RCC 7860 (cell line): ENCODE data around the gene PPP2R5A.

Experiments used
- DNase-seq: peaks from one replicate; pipeline ENCODE4 v3.0.0-alpha.2; 2015; ENCODE audit warnings: low spot score
- FAIRE-seq: peaks from 2 replicates; lab custom pipeline; 2012; peaks lifted over from hg19 to GRCh38; lab: Jason Lieb, UNC

The PPP2R5A gene

DNA sequence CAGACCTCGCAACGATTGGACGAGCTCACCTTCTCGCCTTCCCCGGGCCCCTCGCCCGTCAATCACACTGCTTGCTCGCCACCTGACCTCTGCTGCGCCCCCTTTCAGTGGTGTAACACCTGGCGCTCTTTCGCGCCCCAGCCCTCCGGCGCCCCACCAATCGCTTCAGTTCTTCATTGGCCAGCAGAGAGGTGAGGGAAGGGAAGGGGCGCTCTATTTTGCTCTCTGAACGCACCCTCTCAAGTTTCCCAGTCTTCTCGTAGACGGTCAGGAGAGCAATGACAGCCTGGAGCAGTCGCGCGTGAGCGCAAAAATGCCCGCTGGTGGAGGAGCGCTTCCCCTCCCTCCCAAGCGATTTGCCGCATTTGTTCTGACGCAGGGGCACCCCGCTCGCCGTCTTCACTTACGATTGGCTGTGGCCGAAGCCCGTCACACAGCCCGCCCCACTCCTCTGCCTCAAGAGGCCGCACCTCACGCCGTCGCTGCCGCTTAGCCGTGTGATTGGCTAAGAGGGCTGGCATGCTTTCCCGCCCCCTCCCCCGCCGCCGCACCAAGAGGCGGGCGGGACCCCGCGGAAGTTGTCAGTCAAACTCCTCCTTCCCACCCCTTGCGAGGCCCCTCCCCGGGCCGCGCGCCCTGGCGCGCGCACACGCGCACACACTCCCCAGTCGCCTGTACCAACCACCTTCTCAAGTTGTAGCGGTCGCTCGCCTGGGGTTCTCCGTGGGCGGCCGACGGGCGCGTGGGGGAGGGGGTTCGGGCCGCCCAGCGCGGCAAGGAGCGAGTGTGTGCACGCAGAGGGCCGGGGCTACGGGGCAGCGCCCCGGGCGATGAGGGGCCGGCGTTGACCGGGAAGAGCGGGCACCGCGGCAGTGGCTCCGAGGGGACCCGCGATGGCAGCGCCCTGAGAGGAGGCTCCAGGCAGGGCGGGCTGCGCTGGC is at the start of gene PPP2R5A:
TSS of gene PPP2R5A (plus strand) at position 667 of the 941 bp plus-strand sequence. CDS start 701 bp downstream, outside the sequence.
- DNase-seq: peak; percentile 97
- FAIRE-seq: peak; percentile 81

DNA sequence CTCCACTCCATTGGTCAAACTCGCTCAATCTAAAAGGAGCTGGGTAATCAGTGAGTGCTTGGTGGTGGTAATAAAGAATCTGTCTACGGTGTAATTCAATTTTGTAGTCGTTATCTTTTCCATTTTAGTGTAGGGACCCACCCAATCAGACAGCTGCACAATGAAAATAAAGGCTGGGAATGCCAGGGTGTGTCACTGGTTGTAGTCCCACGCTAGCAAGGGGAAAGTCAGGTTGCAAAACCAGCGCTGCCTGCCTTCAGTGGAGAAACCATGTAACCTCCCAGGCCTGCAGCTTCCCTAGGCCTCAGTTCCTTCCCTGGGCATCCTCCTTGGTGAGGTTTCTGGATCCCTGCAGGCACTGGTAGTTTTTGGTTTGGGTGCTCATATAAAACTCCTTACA is 49.4 kb upstream of the PPP2R5A start:
- DNase-seq (no peak), FAIRE-seq (no peak)

DNA sequence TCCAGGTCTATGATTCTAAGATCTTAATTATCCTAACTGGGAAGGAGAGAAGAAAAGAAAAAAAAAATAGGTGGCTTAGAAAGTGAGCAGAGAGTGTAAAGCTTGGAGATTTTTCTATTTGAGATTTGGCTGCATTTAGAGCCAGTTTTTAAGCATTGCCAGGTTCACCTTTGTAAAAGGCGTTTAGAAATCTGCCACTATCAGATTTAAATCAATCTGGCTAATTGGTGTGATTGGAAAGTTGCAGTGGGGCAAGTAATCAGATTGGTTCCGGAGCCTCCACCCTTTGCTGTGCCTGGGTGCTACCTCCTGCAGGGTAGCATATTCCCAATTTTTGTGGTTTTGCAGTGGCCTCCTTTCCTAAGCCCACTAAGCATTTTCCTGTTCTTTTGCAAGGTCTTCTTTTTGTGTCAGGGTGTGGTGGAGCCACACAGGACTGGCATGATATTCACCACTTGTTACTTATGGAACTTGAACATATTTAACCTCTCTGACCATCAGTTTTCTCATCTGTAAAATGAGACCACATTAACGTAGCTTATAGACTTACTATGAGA is 48.5 kb upstream of the PPP2R5A start:
- DNase-seq (no peak), FAIRE-seq (no peak)

DNA sequence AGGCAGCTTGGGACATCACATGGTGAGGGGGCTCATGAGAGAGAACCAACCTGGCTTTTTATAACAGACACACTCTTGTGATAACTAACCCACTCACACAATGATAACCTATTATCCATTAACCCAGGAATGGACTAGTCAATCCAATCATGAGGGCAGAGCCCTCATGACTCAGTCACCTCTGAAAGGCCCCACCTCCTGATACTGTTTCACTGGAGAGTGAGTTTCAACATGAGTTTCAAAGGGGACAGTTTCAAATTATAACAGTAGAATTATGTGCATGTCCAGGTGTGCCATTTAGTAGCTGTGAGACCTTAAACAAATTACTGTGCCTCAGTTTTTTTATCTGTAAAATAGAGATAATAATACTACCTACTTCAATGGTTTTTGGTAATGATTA is 47.6 kb upstream of the PPP2R5A start:
- FAIRE-seq (peak; percentile 92), DNase-seq (peak; percentile 79)

DNA sequence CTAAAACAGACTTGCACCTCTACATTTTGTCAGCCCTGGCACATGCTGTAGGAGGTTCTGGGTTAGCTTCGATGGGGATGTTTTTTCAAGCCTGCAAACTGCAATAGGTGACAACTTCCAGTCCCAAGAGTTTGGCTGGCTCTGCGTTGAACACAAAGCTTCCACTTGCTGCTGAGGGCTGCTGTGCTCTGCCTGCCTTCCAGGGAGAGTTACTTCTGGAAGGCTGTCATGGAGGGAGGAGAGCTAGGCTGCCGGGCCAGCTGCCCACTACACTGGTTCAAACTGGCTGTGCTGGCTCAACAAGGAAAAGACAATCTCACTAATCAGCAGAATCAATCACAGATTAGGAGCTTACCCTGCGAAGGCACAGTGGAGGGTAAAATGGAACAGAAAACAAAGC is 46.7 kb upstream of the PPP2R5A start:
- DNase-seq: no peak

DNA sequence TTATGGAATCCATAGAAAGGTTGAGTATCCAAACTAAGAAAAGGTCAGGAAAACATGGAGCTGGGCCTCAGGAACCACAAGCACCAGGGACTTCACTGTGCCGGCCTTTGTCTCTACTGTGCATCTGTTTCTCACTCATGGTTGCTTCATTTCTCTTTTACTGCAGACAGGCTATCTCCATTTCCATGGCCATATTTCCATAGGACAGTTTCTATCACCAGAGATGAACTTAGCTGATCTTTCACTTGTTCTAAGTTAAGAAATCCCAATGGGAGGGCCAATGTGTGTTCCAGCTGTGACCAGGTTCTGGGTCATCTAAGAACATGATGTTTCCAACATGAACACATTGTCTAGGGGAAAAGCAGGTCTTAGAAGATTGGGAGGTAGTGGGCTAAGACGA is 43.7 kb upstream of the PPP2R5A start:
- no peak for FAIRE-seq
- no peak for DNase-seq

More for the DNA sequence above, 46.7 kb upstream of the PPP2R5A start:
- no peak for FAIRE-seq

DNA sequence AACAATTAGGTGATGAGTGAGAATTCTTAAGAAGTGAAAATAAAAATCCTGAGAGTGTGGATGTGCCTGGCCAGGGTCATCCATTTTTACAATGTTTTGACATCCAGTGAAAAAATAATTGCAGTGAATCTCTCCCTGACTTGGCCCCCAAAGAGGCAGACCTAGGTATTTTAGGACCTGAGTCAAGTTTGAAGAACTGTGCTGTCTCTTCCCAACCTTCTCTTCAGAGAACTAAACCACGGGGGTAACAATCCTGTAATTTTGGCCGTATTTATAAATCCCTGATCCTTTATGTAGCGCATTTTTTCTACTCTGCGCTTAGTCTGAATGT is 43.3 kb upstream of the PPP2R5A start:
- DNase-seq (no peak), FAIRE-seq (no peak)

DNA sequence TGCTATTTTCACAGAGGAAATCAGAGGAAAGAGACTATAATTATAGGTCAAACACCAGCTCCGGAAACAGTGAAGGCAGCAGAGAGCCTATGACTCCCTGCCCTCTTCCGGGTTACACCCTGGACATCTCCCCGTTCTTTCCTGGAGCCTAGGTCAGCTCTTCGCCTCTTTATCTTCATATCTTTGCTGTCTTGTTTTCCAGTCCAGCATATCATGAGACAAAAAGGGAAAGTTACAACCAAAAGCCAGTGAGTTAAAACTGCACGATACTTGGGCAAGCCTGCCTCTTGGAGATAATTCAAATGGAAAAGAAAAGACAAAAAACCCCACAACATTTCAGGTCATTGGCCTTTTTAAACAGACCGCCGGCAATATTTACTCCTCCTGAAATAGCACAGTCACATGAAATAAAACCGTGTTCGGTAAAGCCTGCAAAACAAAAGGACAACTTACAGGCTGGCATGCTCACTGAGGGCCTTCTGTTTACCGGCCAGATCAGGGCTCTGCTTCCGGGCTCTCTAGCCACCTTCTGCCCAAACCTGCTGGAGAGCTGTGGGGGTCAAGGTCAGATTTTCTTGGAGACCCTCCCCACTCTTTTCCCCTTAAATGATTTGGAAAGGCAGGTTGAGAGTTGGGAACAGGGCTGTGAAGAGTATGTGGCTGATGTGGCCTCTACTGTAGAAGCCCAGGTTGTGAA is 42.8 kb upstream of the PPP2R5A start:
- DNase-seq: no peak
- no peak for FAIRE-seq

DNA sequence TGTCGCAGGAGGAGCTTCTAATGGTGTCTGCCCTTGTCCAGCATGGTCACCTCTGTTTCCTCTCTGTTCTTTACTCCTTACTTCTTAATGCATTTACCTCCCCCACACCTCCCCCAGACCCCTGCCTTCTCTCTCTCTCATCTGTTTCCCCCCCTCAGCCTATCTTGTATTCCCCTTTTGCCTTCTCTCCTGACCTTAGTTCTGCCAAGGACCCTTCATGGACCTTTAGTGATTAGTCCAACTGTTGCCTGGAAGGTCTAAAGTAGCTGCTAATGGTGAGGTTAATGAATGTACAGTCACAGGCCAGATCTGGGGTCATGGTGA is 42.3 kb upstream of the PPP2R5A start:
- FAIRE-seq: no peak
- no peak for DNase-seq

DNA sequence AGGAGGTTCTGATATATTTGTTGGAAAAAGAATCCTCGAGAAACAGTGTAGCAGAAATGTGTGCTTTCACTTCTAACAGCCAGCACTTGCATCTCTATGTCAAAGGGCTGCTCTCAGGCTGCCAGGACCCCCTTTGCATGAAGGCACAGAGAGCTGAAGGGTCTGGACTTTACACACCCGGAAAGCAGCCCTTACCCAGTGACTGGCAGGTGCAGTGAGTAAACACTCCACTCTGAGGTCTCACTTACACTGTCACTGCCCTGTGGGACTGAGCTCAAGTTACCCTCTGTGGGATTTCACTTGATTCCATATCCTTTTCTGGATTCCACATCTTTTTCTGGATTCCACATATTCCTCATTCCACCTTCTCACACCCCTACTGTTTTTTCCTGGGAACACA is 40.8 kb upstream of the PPP2R5A start:
- FAIRE-seq: no peak
- no peak for DNase-seq

DNA sequence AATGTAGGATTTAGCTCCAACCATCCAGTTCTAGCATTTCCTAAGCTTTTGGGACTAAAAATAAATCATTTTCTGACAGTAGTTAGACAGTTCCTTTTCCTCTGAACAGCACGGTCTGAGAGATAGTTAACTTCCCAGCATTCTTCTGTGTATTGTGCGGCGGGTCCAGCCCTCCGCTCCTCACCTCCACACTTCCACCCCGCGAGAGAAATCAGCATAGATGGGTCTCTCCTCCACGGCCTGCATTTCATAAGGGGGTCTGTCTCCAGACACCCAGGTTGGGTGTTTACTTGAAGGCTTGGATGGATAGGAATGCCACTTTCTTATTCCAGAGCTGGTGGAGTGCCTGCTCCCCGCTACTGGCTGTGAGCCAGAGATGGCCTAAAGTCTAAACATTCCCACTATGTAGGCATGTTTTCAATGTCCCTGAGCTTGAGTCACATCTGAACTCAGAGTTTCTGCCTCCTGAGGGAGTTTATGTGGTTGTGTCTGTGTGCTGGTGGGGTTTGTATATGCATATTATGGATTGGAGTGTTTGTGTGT is 38.0 kb upstream of the PPP2R5A start:
- DNase-seq: no peak
- no peak for FAIRE-seq

DNA sequence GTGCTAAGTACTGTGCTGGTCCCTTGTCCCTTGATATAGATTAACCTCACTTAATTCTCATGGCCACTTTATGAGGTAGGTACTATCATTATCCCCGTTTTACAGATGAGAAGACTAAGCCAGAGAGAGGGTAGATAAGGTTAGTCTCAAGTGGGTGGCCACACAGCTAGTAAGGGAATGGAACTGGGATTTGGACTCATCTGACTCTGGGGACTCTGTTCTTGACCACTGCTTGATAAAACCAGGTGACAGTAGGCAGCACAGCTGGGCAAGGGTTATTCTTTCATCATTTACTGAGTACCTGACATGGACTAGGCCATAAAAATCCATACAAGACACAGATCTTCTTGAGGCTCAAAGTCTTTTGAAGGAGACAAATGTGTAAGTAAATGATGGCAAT is 37.2 kb upstream of the PPP2R5A start:
- FAIRE-seq (no peak), DNase-seq (no peak)

DNA sequence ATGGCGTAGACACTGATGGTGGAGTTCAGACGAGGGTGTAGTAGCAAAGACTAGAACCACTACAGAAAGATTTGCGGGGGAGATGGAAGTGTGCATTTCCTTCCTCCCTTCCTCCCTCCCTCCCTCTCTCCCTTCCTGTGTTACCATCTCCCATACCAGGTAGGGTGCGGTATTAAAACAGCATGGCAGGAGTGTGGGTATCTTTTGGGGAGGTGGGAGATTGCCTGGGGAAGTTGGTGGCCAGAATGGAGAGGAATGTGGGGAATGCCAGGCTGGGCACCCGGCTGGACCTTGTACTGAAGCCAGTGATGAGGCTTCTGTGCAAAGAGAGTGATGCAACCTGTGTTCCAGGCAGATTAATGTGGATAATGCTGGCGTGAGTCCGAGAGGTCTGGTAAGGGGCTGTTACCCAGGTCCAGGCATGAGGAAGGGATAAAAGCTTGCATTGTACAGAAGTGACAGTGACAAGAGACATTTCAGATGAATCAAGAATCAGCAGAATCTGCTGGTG is 30.3 kb upstream of the PPP2R5A start:
- FAIRE-seq (no peak), DNase-seq (no peak)

DNA sequence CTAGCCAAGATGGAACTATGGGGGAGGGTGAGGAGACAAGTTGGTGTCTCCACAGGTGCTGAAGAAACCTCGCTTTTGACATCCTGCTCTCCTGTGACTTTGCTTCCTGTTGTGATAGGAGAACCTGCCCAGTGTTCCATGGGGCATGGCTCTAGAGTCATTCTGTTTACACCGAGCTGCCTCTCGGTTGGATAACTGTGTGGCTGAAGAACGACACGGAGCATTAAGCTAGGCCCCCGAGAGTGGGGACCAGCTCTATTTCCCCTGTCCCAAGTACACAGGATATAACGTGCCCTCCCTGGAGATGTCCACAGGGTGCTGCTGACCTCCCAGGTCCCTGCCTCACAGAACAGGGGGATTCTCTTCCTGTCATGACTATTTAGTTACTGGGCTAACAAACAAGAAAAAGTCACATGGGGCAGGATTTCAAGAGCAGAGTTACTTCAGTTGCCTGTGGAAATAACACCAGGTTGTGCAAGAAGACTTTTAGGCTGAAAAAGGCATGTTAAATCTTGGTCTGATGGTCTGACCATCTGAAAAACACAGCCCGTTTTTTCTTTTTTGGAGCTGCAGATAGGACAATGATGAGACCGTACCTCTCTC is 29.4 kb upstream of the PPP2R5A start:
- DNase-seq (no peak), FAIRE-seq (no peak)

DNA sequence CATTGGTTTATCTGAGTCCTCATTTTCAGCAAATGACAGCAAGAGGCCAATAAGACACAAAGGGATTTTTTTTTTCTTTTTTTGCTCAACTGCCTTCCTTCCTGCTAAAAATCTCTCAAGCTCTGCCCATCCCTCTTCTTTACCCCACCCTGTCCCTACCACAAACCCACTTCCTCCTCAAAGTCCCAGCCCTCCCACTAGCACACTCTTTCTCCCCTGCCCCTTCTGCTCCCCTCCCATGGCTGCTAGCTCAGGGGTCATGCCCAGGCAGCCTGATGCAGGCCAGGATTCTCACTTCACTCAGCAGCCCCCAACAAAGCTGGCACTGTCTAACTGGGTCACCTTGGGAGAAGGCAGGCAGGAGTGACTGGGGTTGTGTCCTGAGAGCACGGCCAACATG is 28.8 kb upstream of the PPP2R5A start:
- no peak for FAIRE-seq
- no peak for DNase-seq

DNA sequence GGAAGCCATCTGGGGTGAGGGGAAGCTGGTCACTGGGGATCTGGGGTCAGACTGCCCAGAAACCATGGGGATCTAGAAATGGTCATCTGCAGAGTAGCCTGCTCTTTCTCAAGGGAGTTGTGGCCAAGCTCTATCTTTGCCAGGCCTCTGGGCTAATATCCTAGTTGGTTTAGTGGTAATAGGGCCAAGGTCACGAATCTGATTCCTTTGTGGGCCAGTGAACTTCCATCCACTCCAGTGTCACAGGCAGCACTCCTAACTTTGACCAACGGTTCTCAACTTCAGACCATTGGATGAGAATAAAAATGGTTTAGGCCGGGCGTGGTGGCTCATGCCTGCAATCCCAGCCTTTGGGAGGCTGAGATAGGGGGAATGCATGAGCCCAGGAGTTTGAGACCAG is 28.1 kb upstream of the PPP2R5A start:
- FAIRE-seq (no peak), DNase-seq (no peak)

DNA sequence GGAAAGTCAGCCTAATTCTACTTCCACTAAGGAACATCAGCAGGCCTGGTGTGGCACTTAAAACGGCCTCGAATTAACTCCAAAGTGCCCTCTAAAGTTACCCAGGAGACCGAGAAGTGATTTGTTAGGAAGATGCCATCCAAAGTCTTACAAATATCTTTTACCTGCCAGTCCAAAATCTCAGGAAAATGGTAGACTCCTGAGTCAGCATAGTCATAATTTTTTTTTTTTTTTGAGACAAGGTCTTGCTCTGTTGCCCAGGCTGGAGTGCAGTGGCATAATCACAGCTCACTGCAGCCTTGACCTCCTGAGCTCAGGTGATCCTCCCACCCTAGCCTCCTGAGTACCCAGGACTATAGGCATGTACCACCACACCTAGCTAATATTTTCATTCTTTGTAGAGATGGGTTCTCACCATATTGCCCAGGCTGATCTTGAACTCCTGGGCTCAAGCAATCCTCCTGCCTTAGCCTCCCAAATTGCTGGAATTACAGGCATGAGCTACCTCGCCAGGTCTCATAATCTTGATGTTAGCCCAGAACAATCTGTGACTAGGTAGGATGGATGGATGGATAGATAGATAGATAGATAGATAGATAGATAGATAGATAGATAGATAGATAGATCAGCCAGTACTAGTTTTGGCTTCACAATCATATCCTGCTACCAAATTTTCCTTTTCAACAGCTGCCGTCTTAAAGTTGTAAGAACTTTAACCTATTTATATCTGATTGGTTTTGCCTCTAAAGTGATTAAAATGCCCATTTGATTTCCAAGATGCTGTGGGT is 25.3 kb upstream of the PPP2R5A start:
- FAIRE-seq (no peak), DNase-seq (no peak)

DNA sequence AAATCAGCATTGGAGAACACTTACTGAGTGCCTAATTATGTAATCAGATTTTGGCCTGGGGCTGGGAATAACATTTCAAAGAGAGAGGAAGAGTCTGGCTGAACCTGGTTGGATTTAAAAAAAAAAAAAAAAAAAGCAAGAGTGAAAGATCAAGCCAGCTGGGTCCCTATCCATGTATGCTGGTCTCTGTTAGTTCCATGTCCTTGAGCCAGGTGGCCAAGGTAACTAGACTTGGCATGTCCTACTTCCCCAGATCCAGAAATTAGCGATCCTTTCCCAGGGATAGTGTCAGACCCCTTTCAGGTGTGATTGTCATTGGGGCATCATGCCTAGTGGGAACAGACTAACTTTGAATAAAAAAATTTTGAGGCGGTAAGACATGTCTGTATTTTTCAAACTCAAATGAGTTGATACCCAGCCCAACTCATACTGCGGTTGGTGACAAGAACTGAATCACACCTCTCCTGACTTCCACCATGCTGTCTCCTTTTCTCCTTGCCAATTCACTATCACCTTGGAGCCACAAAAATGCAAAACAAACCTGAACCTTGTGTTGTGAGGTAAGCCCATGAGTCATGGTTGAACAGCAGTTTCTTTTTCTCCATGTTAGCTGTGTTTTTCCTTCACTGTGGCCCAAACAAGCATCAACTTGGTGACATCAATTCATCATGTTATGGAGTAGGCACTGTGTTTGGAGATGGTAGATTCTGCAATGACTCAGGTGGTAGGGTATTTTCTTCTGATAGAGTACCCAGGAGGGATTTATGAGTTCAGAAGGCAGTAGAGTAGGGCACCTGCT is 24.5 kb upstream of the PPP2R5A start:
- FAIRE-seq (no peak), DNase-seq (peak; percentile 71)

DNA sequence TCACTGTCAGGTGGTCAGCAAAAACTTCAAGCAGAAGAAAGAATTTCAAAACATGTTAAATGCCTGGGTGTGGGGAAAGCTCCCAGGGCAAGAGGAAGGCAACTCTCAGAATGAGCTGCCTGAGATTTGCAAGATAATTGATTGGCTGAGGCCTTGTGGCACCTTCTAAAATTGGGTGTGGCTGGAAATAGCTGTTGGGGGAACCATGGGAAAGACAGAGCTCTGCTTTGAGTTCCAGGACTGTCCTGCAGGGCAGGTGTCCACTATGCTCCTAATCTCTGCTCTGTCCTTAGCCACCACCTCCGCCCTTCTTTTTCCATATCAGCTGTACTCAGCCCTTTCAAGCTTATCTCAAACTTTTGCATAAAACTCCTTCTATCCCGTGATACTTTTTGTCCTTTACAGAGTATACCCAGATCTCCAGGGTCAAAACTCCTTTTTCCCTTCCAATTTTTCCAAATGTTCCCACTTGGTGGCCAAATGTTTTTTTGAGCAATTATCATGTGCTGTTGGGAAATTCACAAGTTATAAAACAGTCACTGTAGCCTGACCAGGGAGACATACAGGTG is 23.8 kb upstream of the PPP2R5A start:
- DNase-seq (no peak), FAIRE-seq (no peak)
